GM23248 (cell line): ENCODE results near the gene CD52. TPM values are rescaled to one million over a fixed set of nuclear protein-coding genes. Genes with fewer than 3 reads are reported as not detected.

Experiments
- DNase-seq: peaks from one replicate; pipeline ENCODE4 v3.0.0-alpha.2; 2015
- H2AFZ ChIP-seq: fragments of 200-600 bp; sonication (generic); 2 replicates; pipeline ENCODE4 v1.6.1; 2016; ENCODE audit warnings: antibody characterized with exemption
- H3F3A ChIP-seq: fragments of 200-600 bp; sonication (generic); 2 replicates; pipeline ENCODE4 v1.6.1; 2016; ENCODE audit warnings: mild to moderate bottlenecking, antibody characterized with exemption, mixed run types; ENCODE audit not compliant: insufficient read depth
- H3K27ac ChIP-seq: fragments of 200-600 bp; sonication (generic); 2 replicates; pipeline ENCODE4 v1.5.1; 2016; ENCODE audit warnings: mild to moderate bottlenecking
- H3K27me3 ChIP-seq: fragments of 200-600 bp; sonication (generic); replicated peaks from 2 replicates; pipeline ENCODE4 v1.6.1; 2016; ENCODE audit warnings: mild to moderate bottlenecking; ENCODE audit not compliant: insufficient read depth
- H3K36me3 ChIP-seq: fragments of 200-600 bp; sonication (generic); 2 replicates; pipeline ENCODE4 v1.6.1; 2016; ENCODE audit warnings: low read depth, mild to moderate bottlenecking
- H3K4me1 ChIP-seq: fragments of 200-600 bp; sonication (generic); 2 replicates; pipeline ENCODE4 v1.6.1; 2016; ENCODE audit warnings: mild to moderate bottlenecking; ENCODE audit not compliant: insufficient read depth
- H3K4me2 ChIP-seq: fragments of 200-600 bp; sonication (generic); one replicate; pipeline ENCODE4 v1.6.1; 2016; ENCODE audit warnings: mild to moderate bottlenecking; ENCODE audit not compliant: unreplicated experiment
- H3K4me3 ChIP-seq: fragments of 200-600 bp; sonication (generic); 2 replicates; pipeline ENCODE4 v1.5.1; 2016; ENCODE audit warnings: mild to moderate bottlenecking
- H3K79me2 ChIP-seq: fragments of 200-600 bp; sonication (generic); 2 replicates; pipeline ENCODE4 v1.6.1; 2016; ENCODE audit warnings: mild to moderate bottlenecking; ENCODE audit not compliant: insufficient read depth
- H3K9ac ChIP-seq: fragments of 200-600 bp; sonication (generic); 2 replicates; pipeline ENCODE4 v1.6.1; 2016; ENCODE audit warnings: mild to moderate bottlenecking
- H3K9me2 ChIP-seq: fragments of 200-600 bp; sonication (generic); 2 replicates; pipeline ENCODE4 v1.6.1; 2016; ENCODE audit warnings: mixed run types, mild to moderate bottlenecking, moderate library complexity; ENCODE audit not compliant: insufficient read depth
- H3K9me3 ChIP-seq: fragments of 200-600 bp; sonication (generic); one replicate; pipeline ENCODE4 v1.6.1; 2017; ENCODE audit warnings: low read depth
- H4K20me1 ChIP-seq: fragments of 200-600 bp; sonication (generic); 2 replicates; pipeline ENCODE4 v1.6.0; 2016; ENCODE audit not compliant: insufficient read depth
- EZH2 ChIP-seq: fragments of 200-600 bp; sonication (generic); IDR thresholded peaks from 2 replicates; pipeline ENCODE4 v1.6.1; 2018; ENCODE audit warnings: antibody characterized with exemption, mild to moderate bottlenecking; ENCODE audit not compliant: insufficient read depth, poor library complexity, severe bottlenecking
- EZH2phosphoT487 ChIP-seq: fragments of 200-600 bp; sonication (generic); IDR thresholded peaks from 2 replicates; pipeline ENCODE4 v1.6.1; 2018; ENCODE audit warnings: antibody characterized with exemption, moderate library complexity, mild to moderate bottlenecking, low read depth; ENCODE audit not compliant: insufficient read depth
- WGBS, 2 experiments: methylation state at CpG; one replicate each; pipeline ENCODE4 v1.1.6; 2015 to 2017; ENCODE audit warnings: low lambda C conversion rate in 2 of 2, low coverage in 1 of 2; ENCODE audit errors: missing lambda C conversion rate in 2 of 2; 5-methylcytosine and 5-hydroxymethylcytosine counted together
- in situ Hi-C: fragments of 300-500 bp; cut with MboI; formaldehyde crosslinking; loops from 2 replicates; pipeline ENCODE4 v1.15.0; 2020
- polyA plus RNA-seq: library from polyadenylated mRNA; unstranded; fragments of >200 nt; fragmentation: Nextera tagmentation; extraction: Ambion mirVana; gene quantifications from 2 replicates; pipeline ENCODE4 v1.2.1, GENCODE V29; 2016
- total RNA-seq: library from RNA; depleted of rRNA; stranded (reverse); fragments of >200 nt; shearing (Covaris generic); gene quantifications from 2 replicates; pipeline ENCODE4 v1.2.3, GENCODE V29; 2014; rRNA removed

Gene CD52, protein sequence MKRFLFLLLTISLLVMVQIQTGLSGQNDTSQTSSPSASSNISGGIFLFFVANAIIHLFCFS
- total RNA-seq = not detected in 2 replicates
- not detected in 2 replicates for polyA plus RNA-seq

DNA sequence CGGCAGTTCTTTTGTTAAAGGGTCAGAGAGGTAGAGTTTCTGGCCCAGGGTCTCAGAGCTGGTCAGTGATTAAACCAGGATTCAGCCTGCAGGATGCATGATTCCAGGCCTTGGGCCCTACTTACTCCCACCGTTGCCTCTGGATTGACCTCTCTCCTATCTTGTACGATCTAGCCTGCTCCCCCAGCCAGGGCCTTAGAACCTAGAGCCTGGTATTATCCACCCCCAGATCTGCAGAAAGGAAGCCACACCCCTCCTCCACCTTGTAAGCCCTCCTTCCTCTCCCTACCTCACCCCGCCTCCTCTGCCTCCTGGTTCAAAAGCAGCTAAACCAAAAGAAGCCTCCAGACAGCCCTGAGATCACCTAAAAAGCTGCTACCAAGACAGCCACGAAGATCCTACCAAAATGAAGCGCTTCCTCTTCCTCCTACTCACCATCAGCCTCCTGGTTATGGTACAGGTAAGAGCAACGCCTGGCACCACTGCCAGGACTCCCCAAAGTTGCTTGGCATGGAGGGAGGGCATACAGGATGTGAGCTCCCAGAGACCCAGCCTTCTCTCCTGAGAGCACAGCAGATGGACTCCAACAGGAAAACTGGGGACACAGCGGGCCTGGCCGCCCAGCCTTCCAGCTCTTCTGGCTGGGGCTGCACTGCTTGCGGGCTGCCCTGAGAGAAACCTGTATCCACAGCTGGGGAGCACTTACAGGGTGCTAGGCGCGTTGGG lies at the start of gene CD52:
Gene CD52 (plus strand): TSS at position 347 of the 726 bp plus-strand sequence. CDS start 60 bp downstream, at position 407.
- no peaks in the 10 kb centered on the region for H4K20me1 ChIP-seq
- no peak within 1 kb of the TSS for H3K27ac ChIP-seq
- in situ Hi-C loops = no loop called here
- TF ChIP-seq EZH2 (no peak), EZH2phosphoT487 (no peak)
- 82 to 85% methylated on average over 12 of the region's 12 CpGs for WGBS, 2 experiments
- no peak within 1 kb of the TSS for H3K4me3 ChIP-seq
- H3F3A ChIP-seq = no peaks in the 10 kb centered on the region
- no peak within 1 kb of the TSS for H3K4me2 ChIP-seq
- no peak within 1 kb of the TSS for H2AFZ ChIP-seq
- no peak for DNase-seq
- no peaks in the 10 kb centered on the region for H3K79me2 ChIP-seq
- no peak within 1 kb of the TSS for H3K9ac ChIP-seq
- peaks cover 10% of the 10 kb centered on the region for H3K4me1 ChIP-seq
- no peaks in the 10 kb centered on the region for H3K9me3 ChIP-seq
- no peaks in the 10 kb centered on the region for H3K9me2 ChIP-seq
- 0 out of 2 replicates have a peak, but pooled peaks cover 4% of the 10 kb centered on the region for H3K27me3 ChIP-seq
- no peaks in the 10 kb centered on the region for H3K36me3 ChIP-seq

DNA sequence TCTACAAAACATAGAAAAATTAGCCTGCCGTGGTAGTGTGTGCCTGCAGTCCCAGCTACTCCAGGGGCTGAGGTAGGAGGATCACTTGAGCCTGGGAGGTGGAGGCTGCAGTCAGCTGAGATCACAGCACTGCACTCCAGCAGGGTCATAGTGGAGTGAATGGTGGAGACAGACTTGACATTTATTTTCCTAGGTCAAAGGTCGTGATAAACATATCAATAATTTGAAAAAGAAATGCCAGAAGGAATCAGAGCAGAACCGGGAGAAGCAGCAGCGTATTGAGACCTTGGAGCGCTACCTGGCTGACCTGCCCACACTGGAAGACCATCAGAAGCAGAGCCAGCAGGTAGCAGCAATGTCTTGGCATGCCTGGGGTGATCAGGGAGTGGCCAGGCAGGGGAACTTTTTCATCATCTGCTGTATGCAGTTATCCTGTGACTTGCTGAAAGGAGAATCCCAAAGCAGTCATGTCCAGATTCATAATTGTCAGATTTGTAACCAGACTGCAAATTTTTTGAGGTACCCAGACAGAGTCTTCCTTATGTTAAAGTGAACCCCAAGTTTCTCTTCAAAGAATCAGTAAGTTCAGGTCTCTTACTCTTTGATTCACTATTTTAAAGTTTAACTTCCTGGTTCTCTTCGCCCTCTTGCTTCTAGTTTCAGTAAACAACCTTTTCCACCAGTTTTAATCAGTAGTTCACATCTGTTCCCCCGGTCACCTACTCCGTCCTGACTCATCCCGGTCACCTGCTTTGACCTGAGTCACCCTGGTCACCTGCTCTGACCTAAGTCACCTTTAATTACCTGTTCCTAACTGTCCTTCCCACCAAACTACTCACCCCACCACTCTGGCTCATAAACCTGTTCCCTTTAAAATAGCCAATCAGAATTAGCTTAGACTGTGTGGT lies 49.2 kb upstream of the CD52 start:
- WGBS, 2 experiments = 96 to 97% methylated on average over 9 of the region's 9 CpGs
- Histone ChIP-seq H3K4me3 (no peak overlapping the region), H3K9ac (no peak overlapping the region), H2AFZ (no peak overlapping the region), H3F3A (no peaks in the 10 kb centered on the region), H3K4me1 (no peaks in the 10 kb centered on the region), H4K20me1 (no peaks in the 10 kb centered on the region), H3K9me2 (no peaks in the 10 kb centered on the region), H3K27ac (no peak overlapping the region), H3K79me2 (no peaks in the 10 kb centered on the region), H3K36me3 (peaks cover 18% of the 10 kb centered on the region; the same call in 1 of the 2 replicates), H3K27me3 (no peaks in the 10 kb centered on the region), H3K4me2 (no peak overlapping the region), H3K9me3 (no peaks in the 10 kb centered on the region)
- no peak for DNase-seq
- TF ChIP-seq EZH2 (no peak), EZH2phosphoT487 (no peak)
- in situ Hi-C loops = no loop called here

DNA sequence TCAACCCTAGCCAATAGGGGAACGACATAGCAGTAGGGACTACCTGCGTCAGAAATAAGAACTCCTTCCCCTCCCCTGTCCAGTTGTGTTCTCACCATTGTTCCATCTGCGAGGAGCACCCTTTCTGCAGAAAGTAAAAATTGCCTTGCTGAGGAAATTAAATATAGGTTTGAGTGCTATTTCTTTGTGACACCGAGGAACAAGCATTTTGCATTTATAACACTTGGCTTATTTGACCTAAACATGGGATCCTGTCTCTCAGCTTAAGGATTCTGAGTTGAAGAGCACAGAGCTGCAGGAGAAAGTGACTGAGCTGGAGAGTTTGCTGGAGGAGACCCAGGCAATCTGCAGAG lies 48.6 kb upstream of the CD52 start:
- H3K36me3 ChIP-seq = peaks cover 18% of the 10 kb centered on the region; the same call in 1 of the 2 replicates
- no peaks in the 10 kb centered on the region for H3K9me3 ChIP-seq
- H3K4me2 ChIP-seq = no peak overlapping the region
- H3K4me3 ChIP-seq = no peak overlapping the region
- no peaks in the 10 kb centered on the region for H3K4me1 ChIP-seq
- no peaks in the 10 kb centered on the region for H4K20me1 ChIP-seq
- no peaks in the 10 kb centered on the region for H3K27me3 ChIP-seq
- TF ChIP-seq EZH2phosphoT487 = no peak
- no peak for TF ChIP-seq EZH2
- no peak overlapping the region for H3K27ac ChIP-seq
- H3K9me2 ChIP-seq = no peaks in the 10 kb centered on the region
- H3K79me2 ChIP-seq = no peaks in the 10 kb centered on the region
- no peak overlapping the region for H2AFZ ChIP-seq
- in situ Hi-C loops = no loop called here
- H3K9ac ChIP-seq = no peak overlapping the region
- WGBS, 2 experiments = 88 to 89% methylated on average over 4 of the region's 4 CpGs
- no peak for DNase-seq
- H3F3A ChIP-seq = peaks cover 3% of the 10 kb centered on the region

DNA sequence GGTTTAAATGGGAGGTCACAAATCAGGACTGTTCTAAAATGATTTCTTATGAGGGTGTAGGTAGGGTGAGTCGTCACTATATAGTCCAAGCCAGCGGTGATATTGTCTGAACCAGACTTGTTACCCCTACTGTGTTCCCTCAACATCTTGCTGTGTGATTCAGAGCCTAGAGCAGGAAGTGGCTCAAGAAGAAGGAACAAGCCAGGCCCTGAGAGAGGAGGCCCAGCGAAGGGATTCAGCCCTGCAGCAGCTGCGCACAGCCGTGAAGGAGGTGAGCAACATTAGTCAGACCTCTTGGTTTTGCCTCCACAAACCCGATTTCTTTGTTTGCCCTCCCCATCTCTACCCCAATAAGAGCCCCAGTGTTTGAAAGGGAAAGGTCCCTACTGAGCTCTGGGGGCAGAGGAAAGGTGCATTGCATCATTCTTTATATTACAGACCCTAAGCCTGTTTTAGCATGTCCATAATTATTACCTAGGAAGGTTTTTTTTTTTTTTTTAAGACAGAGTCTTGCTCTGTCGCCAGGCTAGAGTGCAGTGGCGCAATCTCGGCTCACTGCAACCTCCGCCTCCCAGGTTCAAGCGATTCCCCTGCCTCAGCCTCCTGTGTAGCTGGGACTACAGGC lies 42.8 kb upstream of the CD52 start:
- TF ChIP-seq EZH2 (no peak), EZH2phosphoT487 (no peak)
- Histone ChIP-seq H3K4me1 (peaks cover 48% of the 10 kb centered on the region), H3F3A (peaks cover 55% of the 10 kb centered on the region), H3K36me3 (no peaks in the 10 kb centered on the region), H3K9ac (peak overlapping the region; percentile 75), H3K27me3 (no peaks in the 10 kb centered on the region), H3K4me3 (no peak overlapping the region), H3K27ac (peak overlapping the region; percentile 95), H3K9me2 (no peaks in the 10 kb centered on the region), H3K9me3 (no peaks in the 10 kb centered on the region), H2AFZ (peak overlapping the region; percentile 73), H3K4me2 (peak overlapping the region; percentile 73), H4K20me1 (no peaks in the 10 kb centered on the region), H3K79me2 (no peaks in the 10 kb centered on the region)
- 65 to 71% methylated on average over 11 of the region's 11 CpGs for WGBS, 2 experiments
- peak; percentile 61 for DNase-seq
- in situ Hi-C loops = no loop called here
